ENCODE measurements around the gene STRC. TPM values are rescaled to one million over a fixed set of nuclear protein-coding genes. Genes with fewer than 3 reads are reported as not detected.
"Not testable (repeated sequence)": the region's sequence is repeated elsewhere in the genome, so short reads cannot be mapped to it uniquely, and the experiment has no call there.

STRC gene
- 10.9 TPM for polyA plus RNA-seq
- long read RNA-seq, donor 1, partial matches to known transcripts = 0 of 1 reads
- long read RNA-seq, donor 1, other reads (novel, unspliced or antisense) = 0 of 1 reads
- long read RNA-seq, donor 2 = 0 reads
- long read RNA-seq, donor 3 = 0 reads
- long read RNA-seq, donor 4 = 0 reads
- long read RNA-seq, donor 5 = 0 reads
- long read RNA-seq, donor 6 = 0 reads
- long read RNA-seq, donor 7 = 0 reads
- long read RNA-seq, donor 8 = 0 reads
- long read RNA-seq, donor 9 = 0 reads
- long read RNA-seq, donor 10 = 0 reads
- long read RNA-seq, donor 11 = 0 reads

GRCh38 chr15:43618700-43619099 lies at the start of gene STRC:
Gene STRC (minus strand): TSS chr15:43618800. CDS start chr15:43618722, 78 bp downstream.
- not testable (repeated sequence) for H3K27ac ChIP-seq (ENCODE audit: low read length); H3K9me3 ChIP-seq (ENCODE audit: control insufficient read depth, low read depth, low read length); H3K4me3 ChIP-seq (ENCODE audit: low read length); DNase-seq; H3K27me3 ChIP-seq (ENCODE audit: control insufficient read depth, insufficient read depth, low read length); H3K36me3 ChIP-seq (ENCODE audit: control insufficient read depth, insufficient read depth, low read length); H3K4me1 ChIP-seq (ENCODE audit: control insufficient read depth, insufficient read depth, low read length)
- no CpG with 5 or more reads among the region's 2 CpGs for WGBS (ENCODE audit: insufficient coverage, low lambda C conversion rate)

- WGBS (ENCODE audit: insufficient coverage, low lambda C conversion rate) = no CpG with 5 or more reads among the region's 1 CpG
Measured at GRCh38 chr15:43666177-43666576, 47.6 kb upstream of the STRC start.

GRCh38 chr15:43663333-43663732 lies 44.7 kb upstream of the STRC start:
- DNase-seq; H3K4me1 ChIP-seq (ENCODE audit: control insufficient read depth, insufficient read depth, low read length); H3K4me3 ChIP-seq (ENCODE audit: low read length); H3K36me3 ChIP-seq (ENCODE audit: control insufficient read depth, insufficient read depth, low read length); H3K27ac ChIP-seq (ENCODE audit: low read length); H3K9me3 ChIP-seq (ENCODE audit: control insufficient read depth, low read depth, low read length); H3K27me3 ChIP-seq (ENCODE audit: control insufficient read depth, insufficient read depth, low read length): not testable (repeated sequence)
- WGBS (ENCODE audit: insufficient coverage, low lambda C conversion rate) = no CpG with 5 or more reads among the region's 8 CpGs

More at GRCh38 chr15:43666177-43666576, 47.6 kb upstream of the STRC start:
- not testable (repeated sequence) for H3K36me3 ChIP-seq (ENCODE audit: control insufficient read depth, insufficient read depth, low read length); H3K4me1 ChIP-seq (ENCODE audit: control insufficient read depth, insufficient read depth, low read length); H3K9me3 ChIP-seq (ENCODE audit: control insufficient read depth, low read depth, low read length); DNase-seq; H3K4me3 ChIP-seq (ENCODE audit: low read length); H3K27me3 ChIP-seq (ENCODE audit: control insufficient read depth, insufficient read depth, low read length); H3K27ac ChIP-seq (ENCODE audit: low read length)

- not testable (repeated sequence) for H3K27ac ChIP-seq (ENCODE audit: low read length); DNase-seq; H3K4me3 ChIP-seq (ENCODE audit: low read length); H3K27me3 ChIP-seq (ENCODE audit: control insufficient read depth, insufficient read depth, low read length); H3K4me1 ChIP-seq (ENCODE audit: control insufficient read depth, insufficient read depth, low read length); H3K9me3 ChIP-seq (ENCODE audit: control insufficient read depth, low read depth, low read length); H3K36me3 ChIP-seq (ENCODE audit: control insufficient read depth, insufficient read depth, low read length)
- no CpG with 5 or more reads among the region's 2 CpGs for whole genome bisulfite sequencing (ENCODE audit: insufficient coverage, low lambda C conversion rate)
Measured at GRCh38 chr15:43662293-43662692, 43.7 kb upstream of the STRC start.

- not testable (repeated sequence) for H3K36me3 ChIP-seq (ENCODE audit: control insufficient read depth, insufficient read depth, low read length); H3K27me3 ChIP-seq (ENCODE audit: control insufficient read depth, insufficient read depth, low read length); H3K27ac ChIP-seq (ENCODE audit: low read length); H3K9me3 ChIP-seq (ENCODE audit: control insufficient read depth, low read depth, low read length); DNase-seq; H3K4me3 ChIP-seq (ENCODE audit: low read length); H3K4me1 ChIP-seq (ENCODE audit: control insufficient read depth, insufficient read depth, low read length)
- WGBS (ENCODE audit: insufficient coverage, low lambda C conversion rate) = no CpG with 5 or more reads among the region's 10 CpGs
Measured at GRCh38 chr15:43659727-43660126, 41.1 kb upstream of the STRC start.

GRCh38 chr15:43649430-43649926 lies 30.9 kb upstream of the STRC start:
- DNase-seq; H3K27ac ChIP-seq (ENCODE audit: low read length); H3K4me3 ChIP-seq (ENCODE audit: low read length); H3K9me3 ChIP-seq (ENCODE audit: control insufficient read depth, low read depth, low read length); H3K4me1 ChIP-seq (ENCODE audit: control insufficient read depth, insufficient read depth, low read length); H3K27me3 ChIP-seq (ENCODE audit: control insufficient read depth, insufficient read depth, low read length): not testable (repeated sequence)
- no CpG with 5 or more reads among the region's 16 CpGs for WGBS (ENCODE audit: insufficient coverage, low lambda C conversion rate)
- H3K36me3 ChIP-seq (ENCODE audit: control insufficient read depth, insufficient read depth, low read length) = peaks cover 15% of the 10 kb centered on the region

- Histone ChIP-seq H3K27ac (ENCODE audit: low read length) (no peak within 1 kb of the TSS), H3K36me3 (ENCODE audit: control insufficient read depth, insufficient read depth, low read length) (peaks cover 15% of the 10 kb centered on the region), H3K9me3 (ENCODE audit: control insufficient read depth, low read depth, low read length) (no peaks in the 10 kb centered on the region), H3K4me1 (ENCODE audit: control insufficient read depth, insufficient read depth, low read length) (no peaks in the 10 kb centered on the region), H3K4me3 (ENCODE audit: low read length) (no peak within 1 kb of the TSS), H3K27me3 (ENCODE audit: control insufficient read depth, insufficient read depth, low read length) (no peaks in the 10 kb centered on the region)
- 100% methylated on average over 1 of the region's 85 CpGs for WGBS (ENCODE audit: insufficient coverage, low lambda C conversion rate)
- DNase-seq = no peak
Measured at GRCh38 chr15:43648649-43649429, 30.2 kb upstream of the STRC start, which contains the start of gene CATSPER2. Gene CATSPER2 (minus strand): TSS chr15:43648844. CDS start chr15:43648061, 783 bp downstream.

GRCh38 chr15:43638464-43639204 lies 20.0 kb upstream of the STRC start:
- H3K4me3 ChIP-seq (ENCODE audit: low read length); H3K9me3 ChIP-seq (ENCODE audit: control insufficient read depth, low read depth, low read length); H3K4me1 ChIP-seq (ENCODE audit: control insufficient read depth, insufficient read depth, low read length); H3K27ac ChIP-seq (ENCODE audit: low read length); H3K27me3 ChIP-seq (ENCODE audit: control insufficient read depth, insufficient read depth, low read length); DNase-seq; H3K36me3 ChIP-seq (ENCODE audit: control insufficient read depth, insufficient read depth, low read length): not testable (repeated sequence)
- WGBS (ENCODE audit: insufficient coverage, low lambda C conversion rate) = no CpG with 5 or more reads among the region's 8 CpGs

GRCh38 chr15:43626937-43627336 lies 8.3 kb upstream of the STRC start:
- H3K36me3 ChIP-seq (ENCODE audit: control insufficient read depth, insufficient read depth, low read length); H3K27me3 ChIP-seq (ENCODE audit: control insufficient read depth, insufficient read depth, low read length); DNase-seq; H3K27ac ChIP-seq (ENCODE audit: low read length); H3K4me1 ChIP-seq (ENCODE audit: control insufficient read depth, insufficient read depth, low read length); H3K4me3 ChIP-seq (ENCODE audit: low read length); H3K9me3 ChIP-seq (ENCODE audit: control insufficient read depth, low read depth, low read length): not testable (repeated sequence)

GRCh38 chr15:43625106-43625505 lies 6.5 kb upstream of the STRC start:
- H3K4me3 ChIP-seq (ENCODE audit: low read length) = no peak overlapping the region
- WGBS (ENCODE audit: insufficient coverage, low lambda C conversion rate) = 20% methylated on average over 1 of the region's 5 CpGs
- H3K4me1 ChIP-seq (ENCODE audit: control insufficient read depth, insufficient read depth, low read length) = no peaks in the 10 kb centered on the region
- H3K9me3 ChIP-seq (ENCODE audit: control insufficient read depth, low read depth, low read length) = no peaks in the 10 kb centered on the region
- no peaks in the 10 kb centered on the region for H3K36me3 ChIP-seq (ENCODE audit: control insufficient read depth, insufficient read depth, low read length)
- H3K27me3 ChIP-seq (ENCODE audit: control insufficient read depth, insufficient read depth, low read length) = no peaks in the 10 kb centered on the region
- no peak overlapping the region for H3K27ac ChIP-seq (ENCODE audit: low read length)
- DNase-seq = no peak
